ENCODE results near the gene TAS2R1.

DNA sequence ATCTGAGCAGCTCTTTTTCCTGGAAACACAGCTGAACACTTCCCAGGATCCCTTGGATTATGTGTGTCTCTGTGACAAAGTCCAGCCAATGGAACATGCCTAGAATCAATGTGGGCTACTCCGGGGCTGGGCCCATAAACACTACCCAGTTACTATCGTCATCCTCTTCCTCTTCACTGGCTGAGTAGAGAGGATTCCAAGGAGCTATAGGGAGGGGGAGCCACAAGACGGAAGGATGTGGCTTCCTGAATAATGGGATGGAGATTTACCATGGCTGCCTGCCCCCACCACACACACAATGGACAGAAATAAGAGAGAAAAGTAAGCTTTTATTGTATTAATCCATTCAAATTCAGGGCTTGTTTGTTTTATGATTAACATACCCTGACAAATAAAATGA, 22.1 kb upstream of the TAS2R1 start:
- TF ChIP-seq POLR2A (IDR thresholded peaks at IDR 0.05; ENCODE audit: low read depth, low read length) = no peak
- no peak for TF ChIP-seq POLR2AphosphoS5 (IDR thresholded peaks at IDR 0.05; ENCODE audit: low read depth, low read length)
- no peak for TF ChIP-seq TAF1 (IDR thresholded peaks at IDR 0.05; ENCODE audit: borderline replicate concordance, low read depth, low read length)

All from GM12892 (cell line).